SJCRH30 (cell line): Measurements from ENCODE around the gene SLC25A22. TPM values are rescaled to one million over a fixed set of nuclear protein-coding genes. Genes with fewer than 3 reads are reported as not detected.

Source experiments
- DNase-seq, 2 experiments: peaks; one replicate each; pipeline ENCODE4 v3.0.0-alpha.2; 2015 to 2020
- H3K27ac ChIP-seq: fragments of 250-450 bp; sonication (Bioruptor Pico); 2 replicates; pipeline ENCODE4 v1.5.1; 2020; ENCODE audit warnings: mild to moderate bottlenecking, moderate library complexity
- H3K27me3 ChIP-seq: fragments of 250-450 bp; sonication (Bioruptor Pico); 2 replicates; pipeline ENCODE4 v1.5.1; 2020; ENCODE audit warnings: mild to moderate bottlenecking, moderate library complexity
- H3K36me3 ChIP-seq: fragments of 250-450 bp; sonication (Bioruptor Pico); 2 replicates; pipeline ENCODE4 v1.5.1; 2020; ENCODE audit warnings: mild to moderate bottlenecking, moderate library complexity
- H3K4me1 ChIP-seq: fragments of 250-450 bp; sonication (Bioruptor Pico); 2 replicates; pipeline ENCODE4 v1.5.1; 2020; ENCODE audit warnings: mild to moderate bottlenecking, moderate library complexity
- H3K4me3 ChIP-seq: fragments of 250-450 bp; sonication (Bioruptor Pico); 2 replicates; pipeline ENCODE4 v1.5.1; 2020; ENCODE audit warnings: mild to moderate bottlenecking, moderate library complexity
- H3K9me3 ChIP-seq: fragments of 250-450 bp; sonication (Bioruptor Pico); replicated peaks from 2 replicates; pipeline ENCODE4 v1.5.1; 2020; ENCODE audit warnings: mild to moderate bottlenecking, moderate library complexity
- total RNA-seq: library from RNA; depleted of rRNA; stranded (reverse); fragments of >200 nt; shearing (Covaris generic); gene quantifications from 2 replicates; pipeline ENCODE4 v1.2.3, GENCODE V29; 2014

Gene SLC25A22
- total RNA-seq, 1 experiment from 2014 or later = 22.4 TPM

DNA sequence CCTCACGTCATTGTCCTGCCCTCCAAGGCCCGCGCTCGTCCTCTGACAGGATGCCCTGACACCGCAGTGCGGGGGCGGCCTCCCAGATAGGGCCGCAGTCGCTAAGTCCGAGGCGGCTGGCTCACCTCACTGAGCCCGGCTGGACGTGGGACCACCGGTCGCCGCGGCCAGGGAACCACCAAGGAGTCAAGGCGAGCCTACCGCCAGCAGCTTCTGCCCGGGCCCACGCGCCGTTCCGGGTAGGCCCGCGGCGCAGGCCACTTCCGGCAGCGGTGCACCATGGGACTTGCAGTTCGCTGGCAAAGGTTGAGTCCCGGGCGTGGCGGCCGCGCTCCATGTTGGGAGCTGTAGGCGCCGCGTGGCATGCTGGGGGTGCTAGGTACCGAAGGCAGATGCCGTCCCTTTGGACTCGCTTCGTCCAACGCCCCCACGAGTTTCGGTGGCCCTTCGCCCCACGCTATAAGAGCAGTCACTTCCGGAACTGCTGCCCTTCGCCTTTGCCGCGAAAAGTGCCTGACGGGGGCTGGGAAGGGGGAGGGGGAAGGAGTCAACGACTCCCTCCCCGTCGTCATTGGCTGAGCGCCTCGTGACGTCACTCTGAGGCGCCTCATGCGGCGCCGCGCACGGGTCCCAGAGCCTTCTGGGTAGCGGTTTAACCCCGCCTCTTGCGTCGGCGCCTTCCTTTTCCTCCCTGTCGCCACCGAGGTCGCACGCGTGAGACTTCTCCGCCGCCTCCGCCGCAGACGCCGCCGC is 11.4 kb upstream of the SLC25A22 start, which contains the start of gene RPLP2:
Gene RPLP2 (plus strand): TSS at position 681 of the 753 bp plus-strand sequence. CDS start 268 bp downstream, outside the sequence.
- peak within 1 kb of the TSS; percentile 97 for H3K27ac ChIP-seq
- H3K36me3 ChIP-seq = peaks cover 38% of the 10 kb centered on the region
- no peaks in the 10 kb centered on the region for H3K27me3 ChIP-seq
- H3K9me3 ChIP-seq = no peaks in the 10 kb centered on the region
- H3K4me1 ChIP-seq = peaks cover 10% of the 10 kb centered on the region; the same call in 1 of the 2 replicates
- H3K4me3 ChIP-seq = peak within 1 kb of the TSS; percentile 81
- peak; percentile 97 to 98 for DNase-seq

GRCh38 chr11:808427-809286 is 10.6 kb upstream of the SLC25A22 start:
- DNase-seq = peak in 1 of 2 experiments; percentile 2

GRCh38 chr11:804599-804964 is 6.5 kb upstream of the SLC25A22 start:
- Histone ChIP-seq H3K9me3 (no peaks in the 10 kb centered on the region), H3K4me1 (peaks cover 14% of the 10 kb centered on the region), H3K36me3 (peaks cover 6% of the 10 kb centered on the region; the same call in 1 of the 2 replicates), H3K27ac (peak overlapping the region; percentile 40; the same call in 1 of the 2 replicates), H3K4me3 (peak overlapping the region; percentile 61), H3K27me3 (no peaks in the 10 kb centered on the region)
- no peak for DNase-seq

More at GRCh38 chr11:808427-809286, 10.6 kb upstream of the SLC25A22 start:
- Histone ChIP-seq H3K4me3 (peak overlapping the region; percentile 81), H3K36me3 (peaks cover 33% of the 10 kb centered on the region), H3K4me1 (peaks cover 13% of the 10 kb centered on the region; the same call in 1 of the 2 replicates), H3K9me3 (no peaks in the 10 kb centered on the region), H3K27ac (peak overlapping the region; percentile 97), H3K27me3 (no peaks in the 10 kb centered on the region)

GRCh38 chr11:803770-804598 is 5.9 kb upstream of the SLC25A22 start:
- H3K9me3 ChIP-seq = no peaks in the 10 kb centered on the region
- DNase-seq = peak; percentile 85 to 90
- H3K4me3 ChIP-seq = peak overlapping the region; percentile 61
- no peaks in the 10 kb centered on the region for H3K27me3 ChIP-seq
- peaks cover 14% of the 10 kb centered on the region for H3K4me1 ChIP-seq
- peaks cover 6% of the 10 kb centered on the region; the same call in 1 of the 2 replicates for H3K36me3 ChIP-seq
- peak overlapping the region; percentile 40; the same call in 1 of the 2 replicates for H3K27ac ChIP-seq

GRCh38 chr11:803467-803742 is 5.3 kb upstream of the SLC25A22 start:
- H3K27ac ChIP-seq = no peak overlapping the region
- no peaks in the 10 kb centered on the region for H3K9me3 ChIP-seq
- peaks cover 6% of the 10 kb centered on the region; the same call in 1 of the 2 replicates for H3K36me3 ChIP-seq
- no peak for DNase-seq
- H3K27me3 ChIP-seq = no peaks in the 10 kb centered on the region
- peaks cover 14% of the 10 kb centered on the region for H3K4me1 ChIP-seq
- H3K4me3 ChIP-seq = peak overlapping the region; percentile 61; the same call in 1 of the 2 replicates

GRCh38 chr11:802693-803466 is 4.8 kb upstream of the SLC25A22 start:
- Histone ChIP-seq H3K4me3 (no peak overlapping the region), H3K9me3 (no peaks in the 10 kb centered on the region), H3K27ac (no peak overlapping the region), H3K36me3 (peaks cover 6% of the 10 kb centered on the region; the same call in 1 of the 2 replicates), H3K27me3 (no peaks in the 10 kb centered on the region), H3K4me1 (peaks cover 14% of the 10 kb centered on the region)
- DNase-seq = peak; percentile 68 to 79

DNA sequence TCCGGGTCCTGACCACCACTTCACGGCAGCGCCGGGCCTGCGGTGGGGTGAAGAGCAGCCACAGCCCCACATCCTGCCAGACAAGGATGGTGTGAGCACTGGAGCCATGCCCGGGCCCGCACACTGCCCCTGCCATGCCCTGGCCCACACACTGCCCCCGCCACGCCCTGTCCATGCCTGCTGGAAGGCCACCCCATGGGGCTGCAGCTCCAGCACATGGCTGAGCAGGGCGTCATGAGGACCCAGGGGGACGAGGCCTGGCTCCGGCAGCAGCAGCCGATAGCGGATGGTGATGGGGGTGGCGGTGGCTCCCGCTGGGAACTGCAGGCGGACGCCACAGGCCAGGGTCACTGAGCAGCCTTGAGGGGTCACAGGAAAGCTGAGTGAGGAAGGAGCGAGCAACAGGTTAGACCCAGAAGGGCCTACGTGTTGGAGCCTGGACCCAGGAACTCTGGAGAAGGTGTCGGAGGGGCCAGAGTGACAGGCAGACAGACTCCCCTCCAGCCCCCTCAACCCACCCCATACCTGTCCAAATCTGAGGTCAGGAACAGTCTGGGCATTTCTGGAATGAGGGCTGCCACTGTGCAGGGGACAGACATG is 4.0 kb upstream of the SLC25A22 start:
- Histone ChIP-seq H3K27ac (no peak overlapping the region), H3K36me3 (peaks cover 6% of the 10 kb centered on the region; the same call in 1 of the 2 replicates), H3K27me3 (no peaks in the 10 kb centered on the region), H3K4me1 (peaks cover 14% of the 10 kb centered on the region), H3K9me3 (no peaks in the 10 kb centered on the region), H3K4me3 (no peak overlapping the region)
- no peak for DNase-seq

DNA sequence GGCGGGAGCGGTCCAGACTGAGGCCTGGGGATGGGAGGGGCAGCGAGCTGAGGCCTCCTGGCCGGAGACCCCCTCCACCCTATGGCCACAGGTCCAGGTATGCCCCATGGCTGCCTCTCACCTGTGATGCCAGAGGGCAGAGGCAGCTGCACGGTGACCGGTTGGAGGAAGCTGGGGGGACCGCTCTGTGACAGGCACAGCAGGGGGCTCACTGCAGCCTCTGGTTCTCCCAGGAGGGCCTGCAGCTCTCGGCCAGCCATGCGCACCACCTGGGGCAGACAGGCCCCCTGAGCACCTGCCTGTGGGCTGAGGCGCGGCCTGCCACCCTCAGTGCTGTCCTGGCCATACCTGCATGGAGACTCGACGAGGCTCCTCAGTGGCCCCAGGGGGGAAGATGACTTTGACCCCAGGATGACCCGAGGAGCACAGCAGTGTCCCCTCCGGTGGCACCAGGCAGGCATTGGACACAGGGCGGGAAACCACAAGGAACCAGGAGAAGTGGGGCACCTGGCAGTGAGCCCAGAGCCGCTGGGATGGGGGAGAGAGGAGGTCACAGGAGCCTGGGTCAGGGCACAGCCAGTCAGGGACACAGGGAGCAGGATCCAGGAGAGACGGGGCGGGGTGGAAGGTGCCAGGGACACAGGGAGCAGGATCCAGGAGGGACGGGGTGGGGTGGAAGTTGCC is 3.2 kb upstream of the SLC25A22 start:
- H3K36me3 ChIP-seq = peaks cover 6% of the 10 kb centered on the region; the same call in 1 of the 2 replicates
- no peak overlapping the region for H3K27ac ChIP-seq
- DNase-seq = no peak
- peaks cover 21% of the 10 kb centered on the region for H3K4me1 ChIP-seq
- H3K4me3 ChIP-seq = no peak overlapping the region
- no peaks in the 10 kb centered on the region for H3K9me3 ChIP-seq
- H3K27me3 ChIP-seq = no peaks in the 10 kb centered on the region

DNA sequence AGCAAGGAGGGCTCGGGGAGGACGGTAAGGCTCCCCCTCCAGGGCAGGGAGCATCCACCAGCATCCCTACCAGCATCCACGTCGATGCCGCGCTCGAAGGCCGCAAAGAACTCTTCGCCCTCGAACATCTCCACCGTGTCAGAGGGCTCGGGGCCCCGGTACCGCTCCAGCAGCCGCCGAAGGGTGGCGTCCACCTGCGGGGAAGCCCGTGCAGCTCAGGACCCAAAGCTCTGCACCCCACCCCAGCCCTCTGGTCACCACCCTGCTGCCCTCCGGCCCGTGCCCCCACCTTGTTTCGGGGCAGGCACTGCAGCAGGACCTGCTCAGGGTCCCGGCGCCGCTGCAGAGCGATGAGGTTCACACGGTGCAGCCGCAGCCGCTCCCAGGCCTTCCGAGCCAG is 2.4 kb upstream of the SLC25A22 start:
- DNase-seq = no peak
- Histone ChIP-seq H3K9me3 (no peaks in the 10 kb centered on the region), H3K36me3 (peaks cover 6% of the 10 kb centered on the region; the same call in 1 of the 2 replicates), H3K4me3 (no peak overlapping the region), H3K27me3 (no peaks in the 10 kb centered on the region), H3K27ac (no peak overlapping the region), H3K4me1 (peaks cover 26% of the 10 kb centered on the region)

- no peak overlapping the region for H3K27ac ChIP-seq
- no peaks in the 10 kb centered on the region for H3K9me3 ChIP-seq
- peaks cover 6% of the 10 kb centered on the region; the same call in 1 of the 2 replicates for H3K36me3 ChIP-seq
- H3K4me1 ChIP-seq = peaks cover 31% of the 10 kb centered on the region
- no peak for DNase-seq
- H3K4me3 ChIP-seq = no peak overlapping the region
- no peaks in the 10 kb centered on the region for H3K27me3 ChIP-seq
Observed at GRCh38 chr11:799641-800316, 1.7 kb upstream of the SLC25A22 start.

- peak overlapping the region; percentile 71 for H3K27ac ChIP-seq
- H3K4me1 ChIP-seq = peaks cover 18% of the 10 kb centered on the region
- peak; percentile 93 to 94 for DNase-seq
- peak overlapping the region; percentile 71 for H3K4me3 ChIP-seq
- no peaks in the 10 kb centered on the region for H3K9me3 ChIP-seq
- no peaks in the 10 kb centered on the region for H3K27me3 ChIP-seq
- peaks cover 4% of the 10 kb centered on the region; the same call in 1 of the 2 replicates for H3K36me3 ChIP-seq
Observed at GRCh38 chr11:797296-798092, 587 bp downstream of the SLC25A22 start.
